Measurements from ENCODE around the gene URAD.

DNA sequence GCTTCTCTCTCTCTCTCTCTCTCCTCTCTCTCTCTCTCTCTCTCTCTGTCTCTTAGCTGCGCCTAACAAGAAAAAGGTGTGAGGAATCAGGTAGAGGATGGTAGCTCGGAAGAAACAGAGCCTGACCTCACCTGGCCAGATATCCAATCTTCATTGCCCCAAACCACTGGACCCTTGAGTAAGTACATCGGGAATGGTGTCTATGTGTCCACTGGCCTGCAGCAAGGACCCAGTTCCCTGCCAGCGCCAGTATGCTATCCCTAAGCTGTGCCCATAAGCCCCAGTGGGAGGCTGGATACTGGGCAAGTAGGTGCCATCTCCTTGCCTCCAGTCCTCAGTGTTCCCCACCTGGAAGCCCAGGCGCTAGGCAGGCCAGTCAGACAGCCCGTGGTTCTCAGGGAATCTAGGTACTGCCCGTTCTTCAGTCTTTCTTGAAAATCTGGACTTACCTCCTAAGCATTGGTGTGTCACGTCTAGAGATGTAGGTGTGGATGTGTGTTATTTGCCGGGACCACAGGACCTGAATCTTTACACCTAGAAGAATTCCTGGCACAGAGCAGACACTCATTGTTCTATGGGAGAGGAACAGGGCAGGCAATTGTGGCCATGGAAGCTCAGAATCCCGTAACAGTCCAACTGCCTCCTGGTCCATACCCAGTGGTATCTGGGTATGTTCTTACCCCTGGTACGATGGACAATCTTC is 7.3 kb downstream of the URAD start:
- TF ChIP-seq, protein P1, sequence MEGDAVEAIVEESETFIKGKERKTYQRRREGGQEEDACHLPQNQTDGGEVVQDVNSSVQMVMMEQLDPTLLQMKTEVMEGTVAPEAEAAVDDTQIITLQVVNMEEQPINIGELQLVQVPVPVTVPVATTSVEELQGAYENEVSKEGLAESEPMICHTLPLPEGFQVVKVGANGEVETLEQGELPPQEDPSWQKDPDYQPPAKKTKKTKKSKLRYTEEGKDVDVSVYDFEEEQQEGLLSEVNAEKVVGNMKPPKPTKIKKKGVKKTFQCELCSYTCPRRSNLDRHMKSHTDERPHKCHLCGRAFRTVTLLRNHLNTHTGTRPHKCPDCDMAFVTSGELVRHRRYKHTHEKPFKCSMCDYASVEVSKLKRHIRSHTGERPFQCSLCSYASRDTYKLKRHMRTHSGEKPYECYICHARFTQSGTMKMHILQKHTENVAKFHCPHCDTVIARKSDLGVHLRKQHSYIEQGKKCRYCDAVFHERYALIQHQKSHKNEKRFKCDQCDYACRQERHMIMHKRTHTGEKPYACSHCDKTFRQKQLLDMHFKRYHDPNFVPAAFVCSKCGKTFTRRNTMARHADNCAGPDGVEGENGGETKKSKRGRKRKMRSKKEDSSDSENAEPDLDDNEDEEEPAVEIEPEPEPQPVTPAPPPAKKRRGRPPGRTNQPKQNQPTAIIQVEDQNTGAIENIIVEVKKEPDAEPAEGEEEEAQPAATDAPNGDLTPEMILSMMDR (IDR thresholded peaks at IDR 0.05) = no peak
- no peak for TF ChIP-seq POLR2A (IDR thresholded peaks at IDR 0.05)
